IPS DF 4.7 (cell line): ENCODE measurements around the gene P2RX7.

Experiments
- DNase-seq: peaks from one replicate; pipeline ENCODE4 v3.0.0-alpha.2; 2013; ENCODE audit warnings: low spot score; ENCODE audit errors: extremely low read depth

Gene P2RX7

DNA sequence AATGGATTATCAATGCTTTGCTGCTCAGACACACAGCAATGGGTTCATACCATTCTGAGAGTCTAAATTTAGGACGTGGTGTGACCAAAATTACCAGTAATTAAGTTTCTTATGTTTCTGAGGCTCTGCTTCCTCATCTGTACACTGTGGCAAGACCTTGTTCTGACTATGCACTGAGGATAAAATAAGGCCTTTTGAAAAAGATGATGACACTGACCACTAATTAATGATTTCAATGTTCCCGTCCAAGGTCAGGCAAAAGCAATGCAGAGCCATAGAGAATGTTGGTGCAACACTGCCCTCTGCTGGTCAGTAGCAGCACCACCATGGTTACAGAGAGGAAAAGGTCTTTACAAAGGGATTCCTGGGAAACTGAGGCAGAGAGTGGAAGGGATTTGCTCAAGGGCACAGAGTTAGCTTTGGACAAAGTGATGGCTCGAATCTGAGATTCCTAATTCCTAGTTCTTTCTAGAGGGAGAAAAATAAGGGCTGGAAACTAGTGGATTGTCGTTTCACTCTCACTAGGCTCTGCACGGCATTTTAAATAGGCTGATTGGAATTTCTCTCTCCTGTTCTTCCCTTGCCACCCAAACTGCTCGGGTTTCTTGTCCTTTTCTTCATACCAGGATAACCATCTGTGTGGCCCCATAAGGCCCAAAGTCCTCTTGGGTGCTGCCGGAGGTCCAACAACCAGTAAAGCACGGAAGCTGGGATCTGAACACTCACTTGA, 22.3 kb upstream of the P2RX7 start:
- peak; percentile 71 for DNase-seq

DNA sequence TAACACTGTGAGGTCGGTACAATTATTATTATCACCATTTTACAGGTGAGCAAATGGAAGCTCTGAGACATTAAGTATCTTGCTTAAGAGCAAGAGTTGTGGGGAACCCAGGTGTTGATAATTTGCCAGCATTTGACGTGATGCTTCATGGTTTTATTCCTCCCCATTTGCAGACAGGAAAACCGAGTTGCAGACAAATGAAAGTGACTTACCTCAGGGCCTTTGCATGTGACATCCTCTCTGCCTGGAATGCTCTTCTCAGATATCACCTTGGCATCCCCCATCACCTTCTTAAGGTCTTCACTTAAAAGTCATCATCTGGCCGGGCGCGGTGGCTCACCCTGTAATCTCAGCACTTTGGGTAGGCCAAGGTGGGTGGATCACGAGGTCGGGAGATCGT, 21.0 kb upstream of the P2RX7 start:
- DNase-seq, result no peak

DNA sequence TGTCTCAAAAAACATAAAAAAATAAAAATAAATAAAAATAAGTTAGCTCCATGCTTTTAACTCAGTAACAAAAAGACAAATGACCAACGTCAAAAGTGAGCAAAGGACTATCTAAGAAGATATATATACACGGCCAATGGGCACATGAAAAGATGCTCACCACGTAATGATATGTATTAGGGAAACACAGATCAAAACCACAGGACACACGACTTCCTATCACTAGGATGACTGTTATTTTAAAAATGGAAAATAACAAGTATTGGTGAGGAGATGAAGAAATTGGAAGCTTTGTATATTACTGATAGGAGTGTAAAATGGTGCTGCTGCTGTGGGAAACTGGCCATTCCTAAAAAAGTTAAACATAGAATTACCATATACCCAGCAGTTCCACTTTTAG, 20.2 kb upstream of the P2RX7 start:
- DNase-seq, result no peak

DNA sequence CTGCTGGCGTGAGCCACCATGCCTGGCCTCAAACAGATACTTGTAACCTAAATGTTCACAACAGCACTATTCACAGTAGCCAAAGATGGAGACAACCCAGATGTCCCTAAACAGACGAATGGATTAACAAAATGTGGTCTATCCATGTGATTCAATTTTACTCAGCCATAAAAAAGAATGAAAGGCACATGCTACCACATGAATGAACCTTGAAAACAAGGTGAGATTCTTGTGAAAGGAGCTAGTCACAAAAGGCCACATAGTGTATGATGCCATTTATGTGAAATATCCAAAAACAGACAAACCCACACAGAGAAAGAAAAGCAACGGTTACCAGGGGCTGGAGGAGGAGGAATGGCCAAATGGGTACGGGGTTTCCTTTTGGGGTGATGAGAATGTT, 19.6 kb upstream of the P2RX7 start:
- no peak for DNase-seq

DNA sequence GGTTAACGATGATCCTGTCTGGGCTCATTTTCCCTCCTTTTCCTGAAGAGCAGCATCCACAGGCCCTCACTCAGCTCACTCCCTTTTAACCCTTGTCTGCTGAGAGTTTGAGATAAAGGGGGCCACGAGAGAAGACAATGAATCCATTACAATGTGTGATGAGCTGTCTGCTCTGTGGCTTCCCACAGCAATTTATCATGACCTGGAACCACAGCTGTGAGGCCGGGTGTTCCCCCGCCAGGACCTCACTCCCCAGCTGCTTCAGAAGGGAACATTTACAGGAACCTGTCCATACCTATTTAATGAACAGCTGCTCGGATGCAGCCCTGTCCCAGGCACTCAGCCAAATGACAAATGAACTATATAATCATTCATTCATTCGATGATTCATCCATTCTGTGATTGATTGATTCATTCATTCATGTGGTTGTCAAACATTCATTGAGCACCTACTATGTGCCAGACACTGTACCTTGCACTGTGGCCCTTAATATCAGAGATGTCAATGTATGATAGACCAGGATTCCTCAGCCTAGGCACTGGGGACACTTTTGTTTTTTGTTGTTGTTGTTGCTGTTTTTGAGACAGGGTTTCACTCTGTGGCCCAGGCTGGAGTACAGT, 18.5 kb upstream of the P2RX7 start:
- DNase-seq, result no peak

DNA sequence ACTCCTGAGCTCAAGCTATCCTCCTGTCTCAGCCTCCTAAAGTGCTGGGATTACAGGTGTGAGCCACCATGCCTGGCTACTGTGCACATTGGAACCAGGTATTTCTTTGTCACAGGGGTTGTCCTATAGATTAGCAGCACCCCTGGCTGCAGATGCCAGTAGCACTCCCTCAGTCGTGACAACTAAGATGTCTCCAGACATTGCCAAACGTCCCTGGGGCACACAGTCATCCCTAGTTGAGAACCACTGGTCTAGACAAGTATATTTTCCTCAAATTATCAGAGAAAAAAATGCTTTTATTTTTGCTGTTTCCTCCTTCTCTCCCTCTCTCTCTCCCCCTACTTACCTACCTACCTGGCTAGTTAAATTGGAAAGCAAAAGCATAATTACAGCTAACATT, 17.9 kb upstream of the P2RX7 start:
- no peak for DNase-seq

DNA sequence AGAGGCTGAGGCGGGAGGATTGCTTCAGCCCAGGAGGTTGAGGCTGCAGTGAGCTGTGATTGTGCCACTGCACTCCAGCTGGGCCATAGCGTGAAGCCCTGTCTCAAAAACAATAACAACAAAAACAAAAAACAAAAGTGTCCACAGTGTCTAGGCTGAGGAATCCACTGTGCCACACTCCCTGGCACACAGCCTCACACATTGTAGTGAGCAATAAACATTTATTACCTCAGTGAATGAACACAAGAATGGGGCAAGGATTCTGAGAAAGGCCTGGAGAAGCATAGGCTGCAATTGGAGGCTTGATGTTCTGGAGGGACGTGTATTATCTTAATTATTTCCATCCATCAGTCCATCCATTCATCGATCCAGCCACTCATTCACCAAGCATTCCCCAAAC, 17.1 kb upstream of the P2RX7 start:
- DNase-seq, result no peak

DNA sequence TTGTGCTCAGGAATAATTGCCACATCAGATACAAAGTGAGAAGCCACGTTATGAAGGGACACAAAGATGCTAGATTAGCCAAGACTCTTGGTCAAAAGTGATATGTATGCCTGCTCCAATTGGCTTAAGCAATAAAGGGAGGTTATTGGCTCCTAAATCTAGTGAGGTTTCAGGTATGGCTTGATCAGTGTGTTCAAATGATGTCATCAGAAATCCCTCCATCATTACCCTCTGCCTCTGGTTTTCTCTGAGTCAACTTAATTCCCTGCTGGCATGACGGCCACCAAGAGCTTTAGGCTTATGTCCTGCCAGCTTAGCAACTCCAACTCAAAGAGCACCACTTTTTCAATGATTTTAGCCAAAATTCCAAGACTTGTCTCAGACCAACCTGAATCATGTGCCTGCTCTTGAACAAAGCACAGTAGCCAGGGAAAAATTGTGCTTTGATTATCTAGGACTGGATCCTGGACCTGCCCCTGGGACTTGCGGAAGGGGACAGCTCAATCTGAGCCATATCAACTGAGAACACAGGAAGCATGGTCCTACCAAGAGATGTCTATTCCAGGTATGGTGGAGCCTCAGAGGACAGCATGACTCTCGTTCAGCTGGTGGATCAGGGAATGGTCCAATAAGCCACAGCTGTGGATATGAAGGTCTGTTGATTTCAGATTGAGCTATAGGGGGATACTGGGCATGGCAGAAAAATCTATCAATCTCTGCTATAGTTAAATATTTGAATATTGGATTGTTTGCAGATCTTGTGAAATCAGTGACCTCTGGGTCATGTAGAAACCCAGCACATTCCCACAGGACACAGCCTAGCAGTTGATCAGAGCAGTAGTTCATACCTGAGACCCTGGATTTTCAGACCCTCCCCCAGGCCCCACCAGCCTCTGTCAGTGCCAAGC, 16.1 kb upstream of the P2RX7 start:
- no peak for DNase-seq

DNA sequence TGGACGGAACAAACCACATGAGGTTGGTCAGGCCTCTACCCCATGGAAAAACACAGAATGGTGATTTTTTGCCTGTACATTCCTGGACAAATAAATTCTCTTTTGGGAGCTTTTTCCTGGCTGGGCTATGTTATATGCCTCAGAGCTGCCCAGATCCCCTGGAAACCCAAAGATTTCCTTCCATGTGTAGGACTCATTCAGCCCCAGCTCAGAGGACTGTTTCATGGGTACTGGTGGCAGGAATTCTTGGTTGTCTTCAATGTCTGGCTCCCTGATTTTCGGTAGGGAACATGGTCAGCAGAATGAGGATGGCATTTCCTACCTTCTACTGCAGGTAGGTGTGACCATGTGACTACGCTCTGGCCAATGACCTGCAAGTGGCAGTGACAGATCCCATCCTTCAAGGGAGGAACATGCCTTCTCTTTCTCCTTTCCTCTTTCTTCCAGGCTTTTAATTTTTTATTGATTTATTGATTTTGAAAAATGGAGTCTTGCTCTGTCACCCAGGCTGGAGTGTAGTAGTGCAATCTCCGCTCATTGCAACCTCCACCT, 15.4 kb upstream of the P2RX7 start:
- DNase-seq, result no peak

DNA sequence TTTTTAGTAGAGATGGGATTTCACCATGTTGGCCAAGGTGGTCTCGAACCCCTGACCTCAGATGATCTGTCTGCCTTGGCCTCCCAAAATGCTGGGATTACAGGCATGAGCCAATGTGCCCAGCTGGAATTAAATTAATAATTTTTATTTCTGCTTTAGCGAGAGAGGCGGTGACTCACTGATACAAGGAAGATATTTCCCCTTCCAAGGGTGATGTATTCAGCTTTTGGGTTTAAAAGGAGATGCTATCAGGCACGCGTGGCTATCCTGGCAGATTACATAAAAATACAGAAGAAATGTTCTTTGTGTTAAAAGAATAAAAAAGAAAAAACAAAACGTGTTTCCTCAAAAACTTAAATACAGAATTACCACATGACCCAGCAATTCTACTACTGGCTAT, 12.4 kb upstream of the P2RX7 start:
- DNase-seq, result no peak

DNA sequence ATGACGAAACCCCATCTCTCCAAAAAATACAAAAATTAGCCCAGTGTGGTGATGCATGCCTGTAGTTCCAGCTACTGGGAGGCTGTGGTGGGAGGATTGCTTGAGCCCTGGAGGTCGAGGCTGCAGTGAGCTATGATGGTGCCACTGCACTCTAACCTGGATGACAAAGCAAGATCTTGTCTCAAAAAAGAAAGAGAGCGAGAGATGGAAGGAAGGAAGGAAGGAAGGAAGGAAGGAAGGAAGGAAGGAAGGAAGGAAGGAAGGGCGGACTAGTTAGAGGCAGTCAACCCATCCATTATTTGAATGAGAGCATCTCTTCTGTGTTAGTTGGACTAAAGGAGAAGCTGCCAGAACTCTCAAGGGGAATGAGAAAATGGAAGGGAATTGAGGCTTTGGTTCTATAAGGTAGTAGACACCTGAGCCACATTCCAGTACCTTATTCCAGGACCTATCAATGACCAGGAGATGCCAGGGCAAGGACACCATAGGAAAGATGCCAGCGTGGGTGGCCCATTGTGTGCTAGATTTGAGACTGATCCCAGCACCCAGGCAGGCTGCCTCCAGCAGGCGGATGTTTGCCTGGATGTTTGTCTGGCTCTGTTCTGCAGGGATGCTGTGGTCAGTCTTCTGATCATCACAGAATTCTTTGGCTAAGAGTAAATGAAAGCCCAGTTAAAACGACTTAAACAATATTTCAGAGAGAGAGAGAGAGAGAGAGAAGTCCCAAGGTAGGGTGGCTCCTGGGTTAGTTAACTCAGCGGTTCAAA, 11.5 kb upstream of the P2RX7 start:
- DNase-seq, result no peak

DNA sequence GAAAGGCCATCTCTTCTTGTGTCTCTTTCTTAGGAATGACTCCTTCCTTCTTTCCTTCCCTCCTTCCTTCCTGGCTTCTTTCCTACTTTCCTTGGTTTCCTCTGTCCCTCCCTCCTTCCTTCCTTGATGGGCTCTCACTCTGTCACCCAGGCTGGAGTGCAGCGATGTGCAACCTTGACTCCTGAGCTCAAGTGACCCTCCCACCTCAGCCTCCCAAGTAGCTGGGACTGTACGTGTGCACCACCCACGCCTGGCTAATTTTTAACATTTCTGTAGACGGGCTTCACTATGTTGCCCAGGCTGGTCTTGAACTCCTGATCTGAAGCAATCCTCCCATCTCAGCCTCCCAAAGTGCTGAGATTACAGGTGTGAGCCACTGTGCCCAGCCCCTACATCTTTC, 10.9 kb upstream of the P2RX7 start:
- DNase-seq, result no peak

DNA sequence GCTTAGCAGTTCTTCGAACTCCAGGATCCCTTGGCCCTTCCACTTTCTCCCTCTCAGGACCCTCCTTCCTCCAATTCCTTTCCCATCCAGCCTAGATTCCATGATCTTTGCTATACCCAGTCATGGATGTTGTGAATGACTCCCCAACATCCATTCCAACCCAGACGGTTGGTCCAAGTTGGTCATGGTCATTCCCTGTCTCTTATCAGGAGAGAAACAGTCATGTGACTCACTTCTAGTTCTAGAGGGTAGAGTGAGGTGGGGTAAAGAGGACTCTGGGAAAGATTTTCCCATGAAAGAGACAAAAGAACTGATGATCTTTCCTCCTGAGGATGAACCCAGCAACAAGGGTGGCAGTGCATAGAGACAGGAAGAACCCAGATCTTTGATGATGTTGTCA, 9.2 kb upstream of the P2RX7 start:
- DNase-seq, result no peak

DNA sequence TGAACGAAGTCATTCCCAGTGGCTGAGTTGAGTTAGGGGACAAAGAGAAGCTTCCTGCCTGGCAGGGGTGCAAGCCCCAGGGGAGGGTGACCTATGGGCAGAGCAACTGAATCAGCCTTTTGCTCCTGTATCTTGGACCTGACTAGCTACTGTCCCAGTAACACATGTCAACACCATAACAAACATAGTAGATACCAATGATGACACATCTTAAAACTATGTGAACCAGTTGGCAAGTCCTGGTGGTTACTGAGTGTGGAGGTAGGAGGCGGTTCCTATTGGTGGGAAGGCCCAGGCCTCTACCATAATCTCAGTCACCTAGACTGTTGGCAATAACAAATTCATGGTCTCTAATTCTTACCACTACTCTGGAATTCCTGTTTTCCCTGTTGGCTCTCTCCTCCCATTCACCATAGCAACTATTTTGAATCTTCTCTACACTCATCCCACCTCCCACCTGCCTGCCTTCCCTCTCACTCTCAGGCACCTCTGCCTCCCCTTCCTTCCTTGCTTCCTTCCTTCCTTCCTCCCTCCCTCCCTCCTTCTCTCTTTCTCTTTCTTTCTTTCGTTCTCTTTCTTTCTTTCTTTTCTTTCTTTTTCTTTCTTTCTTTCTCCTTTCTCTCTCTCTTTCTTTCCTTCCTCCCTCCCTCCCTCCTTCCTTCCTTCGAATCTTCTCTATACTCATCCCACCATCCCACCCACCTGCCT, 8.1 kb upstream of the P2RX7 start:
- DNase-seq, result no peak

DNA sequence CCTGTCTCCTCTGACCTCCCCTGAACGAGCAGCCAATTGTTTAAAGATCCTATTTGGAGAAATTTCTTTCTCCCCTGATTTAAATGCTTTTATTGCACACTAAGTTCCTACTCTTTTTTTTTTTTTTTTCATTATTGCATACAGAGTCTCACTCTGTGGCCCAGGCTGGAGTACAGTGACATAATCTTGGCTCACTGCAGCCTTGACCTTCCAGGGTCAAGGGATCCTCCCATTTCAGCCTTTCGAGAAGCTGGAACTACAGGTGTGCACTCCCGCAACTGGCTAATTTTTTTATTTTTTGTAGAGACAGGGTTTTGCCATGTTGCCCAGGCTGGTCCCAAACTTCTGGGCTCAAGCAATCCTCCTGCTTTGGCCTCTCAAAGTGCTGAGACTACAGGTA, 5.2 kb upstream of the P2RX7 start:
- no peak for DNase-seq

DNA sequence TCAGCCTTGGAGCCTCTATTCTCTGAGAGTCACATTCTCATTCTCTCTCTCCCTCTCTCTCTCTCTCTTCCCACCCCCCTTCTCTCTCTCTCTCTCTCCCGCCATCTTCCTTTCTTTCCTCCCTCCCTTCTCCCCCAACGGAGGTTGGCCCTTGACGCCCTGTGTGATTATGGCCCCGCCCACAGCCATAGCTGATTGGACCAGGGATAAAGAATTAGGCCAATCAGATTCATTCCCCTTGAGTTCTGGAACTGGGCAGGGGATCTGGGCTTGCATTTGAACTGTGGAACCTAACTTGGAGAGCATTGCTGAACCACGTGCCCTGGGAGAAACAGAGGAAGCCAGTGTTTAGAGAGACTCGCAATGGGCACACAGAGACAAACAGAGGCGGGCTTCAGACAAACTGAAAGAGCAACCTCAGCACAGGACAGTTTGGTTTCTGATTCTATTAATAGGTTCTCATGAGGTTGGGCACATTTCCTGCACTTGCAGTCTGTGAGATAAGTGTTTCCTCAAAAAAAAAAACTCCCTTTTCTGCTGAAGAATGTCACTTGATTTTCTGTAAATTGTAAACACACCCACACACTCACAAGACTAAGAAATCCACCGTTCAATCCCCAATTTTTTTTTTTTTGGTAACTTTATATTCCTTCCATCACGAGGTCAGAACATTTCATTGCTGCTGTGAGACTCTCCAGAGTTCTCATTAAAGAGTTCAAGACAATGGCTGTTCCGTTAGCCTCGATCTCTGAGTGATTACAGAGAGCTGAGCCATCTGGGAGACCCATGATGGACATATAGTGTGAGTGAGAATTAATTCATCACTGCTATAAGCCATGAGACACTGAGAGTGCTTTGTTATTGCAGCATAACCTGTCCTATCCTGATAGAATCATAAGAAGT, 3.5 kb upstream of the P2RX7 start:
- peak; percentile 28 for DNase-seq

DNA sequence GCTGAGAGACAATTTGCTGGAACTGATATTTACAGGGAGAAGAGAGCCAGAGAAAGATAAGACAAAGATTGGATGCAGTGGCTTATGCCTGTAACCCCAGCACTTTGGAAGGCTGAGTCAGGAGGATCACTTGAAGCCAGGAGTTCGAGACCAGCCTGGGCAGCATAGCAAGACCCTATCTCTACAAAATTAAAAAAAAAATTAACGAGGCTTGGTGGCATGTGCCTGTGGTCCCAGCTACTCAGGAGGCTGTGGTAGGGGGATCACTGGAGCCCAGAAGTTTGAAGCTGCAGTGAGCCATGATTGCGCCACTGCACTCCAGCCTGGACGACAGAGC, 2.9 kb upstream of the P2RX7 start:
- DNase-seq, result no peak

DNA sequence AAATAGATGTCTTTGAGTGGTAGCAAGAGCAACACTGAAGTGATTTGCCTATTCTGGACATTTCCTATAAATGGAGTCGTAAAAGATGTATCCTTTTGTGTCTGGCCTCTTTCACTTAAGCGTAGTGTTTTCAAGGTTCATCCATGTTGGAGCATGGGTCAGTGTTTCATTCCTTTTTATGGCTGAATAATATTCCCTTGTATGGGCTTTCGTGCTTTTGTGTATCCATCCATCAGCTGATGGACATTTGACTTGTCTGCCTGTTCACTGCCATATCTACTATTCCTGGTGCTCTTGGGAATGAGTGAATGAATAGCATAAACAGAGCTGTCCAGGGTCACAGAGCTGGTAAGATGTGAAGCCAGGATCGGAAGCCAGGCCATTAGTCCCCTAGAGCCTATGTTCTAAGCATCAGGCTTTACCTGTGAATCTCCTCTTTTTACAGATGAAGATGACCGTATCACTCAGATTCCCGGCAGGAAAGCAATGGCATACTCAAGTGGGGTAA, 1.8 kb upstream of the P2RX7 start:
- DNase-seq, result no peak

DNA sequence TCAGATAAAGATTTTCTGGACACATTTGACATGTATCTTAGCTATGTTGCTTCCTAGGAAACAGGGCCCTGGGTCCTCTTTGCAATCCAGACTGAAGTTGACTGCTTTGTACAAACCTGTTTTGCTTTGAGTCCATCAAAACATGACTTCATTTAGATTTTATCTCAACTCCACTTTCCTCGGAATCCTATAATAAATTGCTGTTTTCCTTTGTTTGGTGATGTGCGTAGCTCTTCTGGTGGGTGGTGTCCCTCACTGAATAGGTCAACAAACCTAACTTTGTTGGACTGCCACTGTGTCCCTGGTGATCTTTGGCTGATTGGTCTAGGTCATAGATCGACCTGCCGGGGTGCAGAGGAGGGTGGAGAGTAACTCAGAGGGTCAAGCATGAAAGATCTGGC, 735 bp upstream of the P2RX7 start:
- DNase-seq, result no peak

DNA sequence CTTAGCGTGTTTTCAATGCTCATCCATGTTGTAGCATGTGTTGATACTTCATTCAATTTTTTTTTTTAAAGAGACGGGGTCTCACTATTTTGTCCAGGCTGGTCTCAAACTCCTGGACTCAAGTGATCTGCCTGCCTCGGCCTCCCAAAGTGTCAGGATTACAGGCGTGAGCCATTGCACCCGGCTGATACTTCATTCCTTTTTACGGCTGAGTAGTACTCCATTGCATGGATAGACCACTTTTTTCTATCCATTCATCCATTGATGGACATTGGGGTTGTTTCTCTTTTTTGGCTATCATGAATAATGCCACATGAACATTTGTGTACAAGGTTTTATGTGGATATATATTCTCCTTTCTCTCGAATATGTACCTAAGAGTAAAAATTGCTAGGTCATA, 1.2 kb downstream of the P2RX7 start:
- DNase-seq, result no peak
